KMS-11 (cell line): ENCODE data around the gene GULP1.
A peak's percentile ranks its signal among the peaks of the same experiment; 100 is the strongest.

Experiments
- H2AFZ ChIP-seq: fragments of 200-600 bp; sonication (generic); 2 replicates; pipeline ENCODE4 v1.6.1; 2016; ENCODE audit warnings: antibody characterized with exemption, mixed run types, low read depth
- H3K27ac ChIP-seq: fragments of 200-600 bp; sonication (generic); 2 replicates; pipeline ENCODE4 v1.6.1; 2016; ENCODE audit warnings: mild to moderate bottlenecking, mixed run types
- H3K27me3 ChIP-seq: fragments of 200-600 bp; sonication (generic); 2 replicates; pipeline ENCODE4 v1.6.1; 2017; ENCODE audit warnings: mild to moderate bottlenecking, low read depth, mixed run types, moderate library complexity; ENCODE audit not compliant: insufficient read depth
- H3K36me3 ChIP-seq: fragments of 200-600 bp; sonication (generic); 2 replicates; pipeline ENCODE4 v1.6.1; 2017; ENCODE audit warnings: mild to moderate bottlenecking, mixed run types; ENCODE audit not compliant: insufficient read depth
- H3K4me1 ChIP-seq: fragments of 200-600 bp; sonication (generic); 2 replicates; pipeline ENCODE4 v1.6.1; 2016; ENCODE audit warnings: mild to moderate bottlenecking, low read depth, mixed run types; ENCODE audit not compliant: poor library complexity, severe bottlenecking
- H3K4me2 ChIP-seq: fragments of 200-600 bp; sonication (generic); 2 replicates; pipeline ENCODE4 v1.7.0; 2016; ENCODE audit warnings: mild to moderate bottlenecking, mixed run types
- H3K4me3 ChIP-seq: fragments of 200-600 bp; sonication (generic); IDR thresholded peaks from 2 replicates; pipeline ENCODE4 v1.6.1; 2017; ENCODE audit warnings: low read depth, low read length, mixed read lengths; ENCODE audit not compliant: insufficient read depth
- H3K79me2 ChIP-seq: fragments of 200-600 bp; sonication (generic); 2 replicates; pipeline ENCODE4 v1.6.1; 2016; ENCODE audit warnings: low read depth, mixed run types; ENCODE audit not compliant: insufficient read depth
- H3K9ac ChIP-seq: fragments of 200-600 bp; sonication (generic); 2 replicates; pipeline ENCODE4 v1.6.1; 2016; ENCODE audit warnings: mild to moderate bottlenecking, mixed run types
- H4K20me1 ChIP-seq: fragments of 200-600 bp; sonication (generic); 2 replicates; pipeline ENCODE4 v1.6.1; 2016; ENCODE audit warnings: mild to moderate bottlenecking, mixed run types; ENCODE audit not compliant: insufficient read depth
- TF ChIP-seq, protein P1 (sequence below): fragments of 200-600 bp; sonication (generic); conservative IDR thresholded peaks from 2 replicates; pipeline ENCODE4 v1.6.1; 2017; ENCODE audit warnings: low read depth, mild to moderate bottlenecking, antibody characterized with exemption, low read length, moderate library complexity, mixed read lengths

GULP1 gene

DNA sequence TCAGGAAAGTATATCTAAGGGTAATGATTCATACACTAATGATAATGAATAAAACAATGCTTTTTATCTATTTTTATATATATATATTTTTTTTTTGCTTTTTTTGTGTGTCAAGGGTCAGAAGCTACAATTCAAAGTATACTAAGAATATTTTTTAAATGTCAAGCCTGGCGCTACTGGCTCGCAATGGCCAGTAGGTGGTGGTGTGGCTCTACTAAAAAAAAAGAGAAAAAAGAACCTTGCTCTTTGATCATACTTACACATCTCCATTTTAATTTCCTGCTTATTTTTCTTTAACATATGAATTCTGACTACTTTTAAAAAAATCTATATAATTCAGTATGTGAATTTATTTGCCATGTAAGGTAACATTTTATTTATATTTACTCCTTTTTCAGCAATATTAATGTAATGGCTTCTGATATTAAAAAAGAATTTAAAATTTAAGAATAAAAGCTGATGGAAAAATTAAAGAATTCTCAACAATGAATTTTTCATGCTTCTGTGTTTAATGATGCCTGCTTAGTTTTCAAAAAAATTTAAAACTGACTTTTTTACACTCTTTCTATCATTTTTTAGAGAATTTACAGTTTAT, 232.9 kb downstream of the GULP1 start:
- H4K20me1 ChIP-seq, result no peaks in the 10 kb centered on the region
- no peaks in the 10 kb centered on the region for H3K79me2 ChIP-seq
- no peaks in the 10 kb centered on the region for H3K36me3 ChIP-seq
- H3K4me3 ChIP-seq, result no peak overlapping the region
- H3K27me3 ChIP-seq, result no peaks in the 10 kb centered on the region
- no peaks in the 10 kb centered on the region for H3K4me1 ChIP-seq
- no peak overlapping the region for H3K4me2 ChIP-seq
- TF ChIP-seq, protein P1, sequence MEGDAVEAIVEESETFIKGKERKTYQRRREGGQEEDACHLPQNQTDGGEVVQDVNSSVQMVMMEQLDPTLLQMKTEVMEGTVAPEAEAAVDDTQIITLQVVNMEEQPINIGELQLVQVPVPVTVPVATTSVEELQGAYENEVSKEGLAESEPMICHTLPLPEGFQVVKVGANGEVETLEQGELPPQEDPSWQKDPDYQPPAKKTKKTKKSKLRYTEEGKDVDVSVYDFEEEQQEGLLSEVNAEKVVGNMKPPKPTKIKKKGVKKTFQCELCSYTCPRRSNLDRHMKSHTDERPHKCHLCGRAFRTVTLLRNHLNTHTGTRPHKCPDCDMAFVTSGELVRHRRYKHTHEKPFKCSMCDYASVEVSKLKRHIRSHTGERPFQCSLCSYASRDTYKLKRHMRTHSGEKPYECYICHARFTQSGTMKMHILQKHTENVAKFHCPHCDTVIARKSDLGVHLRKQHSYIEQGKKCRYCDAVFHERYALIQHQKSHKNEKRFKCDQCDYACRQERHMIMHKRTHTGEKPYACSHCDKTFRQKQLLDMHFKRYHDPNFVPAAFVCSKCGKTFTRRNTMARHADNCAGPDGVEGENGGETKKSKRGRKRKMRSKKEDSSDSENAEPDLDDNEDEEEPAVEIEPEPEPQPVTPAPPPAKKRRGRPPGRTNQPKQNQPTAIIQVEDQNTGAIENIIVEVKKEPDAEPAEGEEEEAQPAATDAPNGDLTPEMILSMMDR, result peak; percentile 74; the same call in 1 of the 2 replicates
- no peak overlapping the region for H2AFZ ChIP-seq
- H3K27ac ChIP-seq, result no peak overlapping the region
- no peak overlapping the region for H3K9ac ChIP-seq

DNA sequence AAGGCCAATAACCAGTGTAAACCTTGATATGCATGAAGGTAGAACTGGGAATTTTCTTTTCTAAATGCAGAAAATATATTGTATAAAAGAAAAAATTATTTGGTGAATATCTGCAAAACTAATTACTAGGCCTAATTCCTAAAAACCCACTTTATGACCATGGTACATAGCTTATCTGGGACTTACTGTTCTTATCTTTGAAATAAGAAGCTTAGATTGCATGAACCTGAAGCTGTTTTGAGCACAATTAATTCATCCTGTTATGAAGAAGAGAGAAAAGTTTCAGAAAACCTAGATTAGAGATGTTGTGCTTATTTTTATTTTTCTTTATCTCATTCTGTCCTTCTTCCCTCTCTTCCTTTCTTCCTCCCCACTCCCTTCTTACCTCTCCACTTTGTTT, 235.0 kb downstream of the GULP1 start:
- H3K4me3 ChIP-seq, result no peak overlapping the region
- no peak overlapping the region for H2AFZ ChIP-seq
- no peaks in the 10 kb centered on the region for H4K20me1 ChIP-seq
- H3K79me2 ChIP-seq, result no peaks in the 10 kb centered on the region
- H3K27me3 ChIP-seq, result no peaks in the 10 kb centered on the region
- H3K36me3 ChIP-seq, result no peaks in the 10 kb centered on the region
- H3K27ac ChIP-seq, result no peak overlapping the region
- no peak overlapping the region for H3K9ac ChIP-seq
- H3K4me1 ChIP-seq, result no peaks in the 10 kb centered on the region
- TF ChIP-seq, protein P1, result no peak
- H3K4me2 ChIP-seq, result no peak overlapping the region

DNA sequence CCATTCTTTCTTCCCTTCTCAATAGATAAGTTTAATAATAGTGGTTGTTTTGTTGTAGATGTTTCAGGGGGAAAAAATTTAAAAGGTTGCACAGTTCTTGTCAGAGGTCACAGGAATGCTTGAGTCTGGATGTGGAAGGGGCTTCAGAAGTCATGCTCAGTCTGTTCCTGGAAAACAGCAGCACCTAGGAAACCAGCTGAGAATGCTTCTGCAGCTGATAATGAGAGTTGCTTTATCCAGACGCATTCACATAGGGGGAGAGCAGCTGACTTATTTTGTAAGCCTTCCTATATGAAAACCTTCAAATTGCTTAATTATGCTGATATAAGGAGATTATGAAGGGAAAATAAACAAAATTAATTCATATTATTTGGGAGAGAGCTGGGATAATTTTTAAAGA, 235.5 kb downstream of the GULP1 start:
- Histone ChIP-seq H3K79me2 (no peaks in the 10 kb centered on the region), H3K4me1 (no peaks in the 10 kb centered on the region), H4K20me1 (no peaks in the 10 kb centered on the region), H3K4me2 (no peak overlapping the region), H2AFZ (no peak overlapping the region), H3K9ac (no peak overlapping the region), H3K4me3 (no peak overlapping the region), H3K27me3 (no peaks in the 10 kb centered on the region), H3K36me3 (no peaks in the 10 kb centered on the region), H3K27ac (no peak overlapping the region)
- TF ChIP-seq, protein P1, result no peak

DNA sequence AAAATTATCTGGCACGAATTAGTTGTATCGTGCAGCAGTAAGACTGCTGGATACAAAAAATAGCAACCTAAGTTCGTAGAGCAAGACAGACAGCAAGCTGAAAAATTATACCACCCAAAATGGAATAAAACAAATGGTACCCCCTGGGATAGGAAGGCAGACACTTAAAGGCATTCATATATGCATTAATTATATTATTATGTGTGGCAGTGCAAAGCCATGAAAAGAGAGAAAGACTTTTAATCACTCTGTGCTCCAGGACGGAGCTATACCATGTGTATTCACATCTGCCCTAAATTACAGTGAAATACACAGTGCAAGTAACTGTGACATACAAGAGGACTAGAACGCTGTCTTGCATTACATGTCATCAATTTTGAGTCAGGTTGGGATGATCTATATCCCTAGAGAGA, 235.9 kb downstream of the GULP1 start:
- H3K4me2 ChIP-seq, result no peak overlapping the region

More for the DNA sequence above, 235.9 kb downstream of the GULP1 start:
- H4K20me1 ChIP-seq, result no peaks in the 10 kb centered on the region
- H3K4me1 ChIP-seq, result no peaks in the 10 kb centered on the region
- TF ChIP-seq, protein P1, result no peak
- no peaks in the 10 kb centered on the region for H3K79me2 ChIP-seq
- no peak overlapping the region for H3K4me3 ChIP-seq
- no peaks in the 10 kb centered on the region for H3K36me3 ChIP-seq
- no peaks in the 10 kb centered on the region for H3K27me3 ChIP-seq
- H3K9ac ChIP-seq, result no peak overlapping the region
- H3K27ac ChIP-seq, result no peak overlapping the region
- no peak overlapping the region for H2AFZ ChIP-seq
